Dermis blood vessel endothelial cell (primary cell): Measurements from ENCODE around the gene BTBD7. TPM values are rescaled to one million over a fixed set of nuclear protein-coding genes. Genes with fewer than 3 reads are reported as not detected.
A peak's percentile ranks its signal among the peaks of the same experiment; 100 is the strongest.
"Not testable (repeated sequence)": the region's sequence is repeated elsewhere in the genome, so short reads cannot be mapped to it uniquely, and the experiment has no call there.

Experiments
- DNase-seq: peaks from one replicate; pipeline ENCODE4 v3.0.0; 2010
- total RNA-seq: library from RNA; depleted of rRNA; stranded (reverse); fragments of >200 nt; gene quantifications from 2 replicates; pipeline ENCODE4 v1.2.3, GENCODE V29; 2014

BTBD7 gene, protein sequence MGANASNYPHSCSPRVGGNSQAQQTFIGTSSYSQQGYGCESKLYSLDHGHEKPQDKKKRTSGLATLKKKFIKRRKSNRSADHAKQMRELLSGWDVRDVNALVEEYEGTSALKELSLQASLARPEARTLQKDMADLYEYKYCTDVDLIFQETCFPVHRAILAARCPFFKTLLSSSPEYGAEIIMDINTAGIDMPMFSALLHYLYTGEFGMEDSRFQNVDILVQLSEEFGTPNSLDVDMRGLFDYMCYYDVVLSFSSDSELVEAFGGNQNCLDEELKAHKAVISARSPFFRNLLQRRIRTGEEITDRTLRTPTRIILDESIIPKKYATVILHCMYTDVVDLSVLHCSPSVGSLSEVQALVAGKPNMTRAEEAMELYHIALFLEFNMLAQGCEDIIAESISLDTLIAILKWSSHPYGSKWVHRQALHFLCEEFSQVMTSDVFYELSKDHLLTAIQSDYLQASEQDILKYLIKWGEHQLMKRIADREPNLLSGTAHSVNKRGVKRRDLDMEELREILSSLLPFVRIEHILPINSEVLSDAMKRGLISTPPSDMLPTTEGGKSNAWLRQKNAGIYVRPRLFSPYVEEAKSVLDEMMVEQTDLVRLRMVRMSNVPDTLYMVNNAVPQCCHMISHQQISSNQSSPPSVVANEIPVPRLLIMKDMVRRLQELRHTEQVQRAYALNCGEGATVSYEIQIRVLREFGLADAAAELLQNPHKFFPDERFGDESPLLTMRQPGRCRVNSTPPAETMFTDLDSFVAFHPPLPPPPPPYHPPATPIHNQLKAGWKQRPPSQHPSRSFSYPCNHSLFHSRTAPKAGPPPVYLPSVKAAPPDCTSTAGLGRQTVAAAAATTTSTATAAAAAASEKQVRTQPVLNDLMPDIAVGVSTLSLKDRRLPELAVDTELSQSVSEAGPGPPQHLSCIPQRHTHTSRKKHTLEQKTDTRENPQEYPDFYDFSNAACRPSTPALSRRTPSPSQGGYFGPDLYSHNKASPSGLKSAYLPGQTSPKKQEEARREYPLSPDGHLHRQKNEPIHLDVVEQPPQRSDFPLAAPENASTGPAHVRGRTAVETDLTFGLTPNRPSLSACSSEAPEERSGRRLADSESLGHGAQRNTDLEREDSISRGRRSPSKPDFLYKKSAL
- total RNA-seq: 30.8 and 31.3 TPM in 2 replicates

DNA sequence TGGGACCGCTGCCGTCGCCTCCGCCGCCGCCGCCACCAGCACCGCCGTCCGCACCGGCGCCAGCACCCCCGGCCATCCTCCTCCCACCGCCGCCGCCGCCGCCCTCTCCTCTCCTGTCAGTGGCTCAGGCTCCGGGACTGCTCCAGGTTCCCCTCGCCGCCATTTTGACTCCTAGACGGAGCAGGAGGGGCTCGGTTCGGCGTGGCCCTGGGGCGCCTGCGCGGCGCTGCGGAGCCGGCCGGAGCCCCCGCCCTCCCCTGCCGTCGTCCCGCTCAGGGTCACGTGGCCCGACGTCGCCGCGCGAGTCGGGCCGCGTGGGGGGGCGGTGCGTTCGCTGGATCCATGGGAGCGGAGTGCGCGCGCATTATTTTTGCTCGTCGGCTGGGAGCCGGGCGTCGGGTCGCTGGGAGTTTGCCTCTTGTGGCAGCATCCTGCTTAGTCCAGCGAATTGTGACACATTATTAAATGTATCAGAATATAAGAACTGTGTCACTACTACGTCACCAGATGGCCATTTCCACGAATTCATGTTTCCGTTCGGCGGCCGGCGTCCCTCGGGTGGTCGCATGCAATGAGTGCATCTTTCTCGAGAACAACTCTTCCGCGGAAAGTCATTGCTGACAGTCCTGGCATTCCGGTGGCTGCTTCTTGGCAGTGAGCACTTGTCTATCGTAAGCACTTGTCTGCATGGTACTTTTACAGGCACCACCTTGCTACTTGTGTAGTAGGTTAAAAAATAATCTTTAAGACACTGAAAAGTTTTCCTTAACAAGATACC is at the start of gene BTBD7:
TSS of gene BTBD7 (minus strand) at position 184 of the 778 bp plus-strand sequence. CDS start 36,985 bp downstream, outside the sequence.
- peak; percentile 97 for DNase-seq

DNA sequence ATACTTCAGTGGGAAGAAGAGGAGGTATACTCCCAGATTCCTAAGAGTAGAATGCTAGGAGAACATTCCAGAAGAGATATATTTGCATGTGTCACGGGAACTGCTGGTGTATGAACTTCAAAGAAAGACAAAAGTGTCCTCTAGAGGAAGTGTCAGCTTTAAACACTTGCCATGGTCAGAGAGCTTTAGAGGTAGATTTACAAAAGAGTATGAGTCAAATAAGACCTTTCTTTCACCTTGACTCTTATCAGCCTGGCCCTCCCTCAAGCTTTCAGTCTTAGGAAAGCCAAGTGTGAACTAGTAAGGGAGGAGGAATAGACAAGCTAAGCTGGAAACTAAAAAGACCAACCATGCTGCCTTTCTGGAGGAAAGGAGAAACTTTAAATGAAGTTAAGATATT is 48.8 kb upstream of the BTBD7 start:
- DNase-seq: no peak

DNA sequence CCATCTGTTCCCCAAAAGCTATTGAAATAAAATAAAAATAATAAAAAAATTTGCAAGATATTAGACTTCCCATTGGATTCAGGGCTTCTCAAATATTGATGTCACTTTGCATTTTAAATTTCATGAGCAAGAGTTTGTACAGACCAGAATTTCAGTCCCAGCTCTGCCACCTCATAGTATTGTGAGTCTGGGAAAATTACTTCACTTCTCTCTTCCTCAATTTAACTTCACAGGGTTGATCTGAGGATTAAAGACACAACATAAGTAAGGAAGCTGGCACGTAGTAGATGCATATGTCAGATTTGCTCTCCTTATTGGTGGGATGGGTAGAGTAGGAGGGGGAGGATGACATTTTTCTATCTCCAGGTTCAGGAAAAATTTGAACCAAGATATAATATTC is 47.0 kb upstream of the BTBD7 start:
- no peak for DNase-seq

DNA sequence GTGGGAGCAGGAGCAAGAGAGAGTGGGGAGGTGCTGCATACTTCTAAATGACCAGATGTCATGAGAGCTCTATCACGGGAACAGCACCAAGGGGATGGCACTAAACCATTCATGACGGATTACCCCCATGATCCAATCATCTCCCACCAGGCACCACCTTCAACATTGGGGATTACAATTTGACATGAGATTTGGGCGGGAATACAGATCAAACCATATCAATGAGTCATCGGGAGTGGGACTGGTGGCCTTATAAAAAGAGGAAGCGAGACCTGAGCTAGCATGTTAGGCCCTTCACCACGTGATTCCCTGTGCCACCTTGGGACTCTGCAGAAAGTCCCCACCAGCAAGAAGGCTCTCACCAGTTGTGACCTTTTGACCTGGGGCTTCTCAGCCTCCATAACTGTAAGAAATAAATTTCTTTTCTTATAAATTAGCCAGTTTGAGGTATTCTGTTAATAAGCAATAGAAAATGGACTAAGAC is 42.9 kb upstream of the BTBD7 start:
- DNase-seq: no peak

DNA sequence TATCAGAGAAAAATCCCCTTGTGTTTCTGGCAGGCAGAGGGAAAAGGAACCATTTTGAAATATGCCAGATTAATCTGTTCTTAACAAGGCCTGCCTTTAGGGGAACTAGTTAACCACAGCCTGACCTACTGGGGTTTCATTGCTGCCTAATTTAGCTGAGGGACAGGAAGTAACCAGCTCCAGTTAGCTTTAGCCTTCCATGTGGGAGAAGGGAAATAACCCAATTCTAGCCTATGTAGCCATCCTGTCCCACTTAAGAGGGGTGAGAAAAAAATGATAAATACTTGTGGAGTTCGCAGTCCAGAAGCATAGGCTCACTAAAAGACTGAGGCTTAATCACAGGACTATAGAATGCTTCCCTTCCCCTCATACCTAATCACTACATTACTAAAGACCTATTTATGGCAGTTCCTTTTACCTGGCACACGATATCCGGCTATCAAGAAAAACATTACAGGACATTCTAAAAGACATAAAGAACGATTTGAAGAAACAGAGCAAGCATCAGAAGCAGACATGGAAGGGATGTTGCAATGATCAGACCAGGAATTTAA is 37.0 kb upstream of the BTBD7 start:
- no peak for DNase-seq

DNA sequence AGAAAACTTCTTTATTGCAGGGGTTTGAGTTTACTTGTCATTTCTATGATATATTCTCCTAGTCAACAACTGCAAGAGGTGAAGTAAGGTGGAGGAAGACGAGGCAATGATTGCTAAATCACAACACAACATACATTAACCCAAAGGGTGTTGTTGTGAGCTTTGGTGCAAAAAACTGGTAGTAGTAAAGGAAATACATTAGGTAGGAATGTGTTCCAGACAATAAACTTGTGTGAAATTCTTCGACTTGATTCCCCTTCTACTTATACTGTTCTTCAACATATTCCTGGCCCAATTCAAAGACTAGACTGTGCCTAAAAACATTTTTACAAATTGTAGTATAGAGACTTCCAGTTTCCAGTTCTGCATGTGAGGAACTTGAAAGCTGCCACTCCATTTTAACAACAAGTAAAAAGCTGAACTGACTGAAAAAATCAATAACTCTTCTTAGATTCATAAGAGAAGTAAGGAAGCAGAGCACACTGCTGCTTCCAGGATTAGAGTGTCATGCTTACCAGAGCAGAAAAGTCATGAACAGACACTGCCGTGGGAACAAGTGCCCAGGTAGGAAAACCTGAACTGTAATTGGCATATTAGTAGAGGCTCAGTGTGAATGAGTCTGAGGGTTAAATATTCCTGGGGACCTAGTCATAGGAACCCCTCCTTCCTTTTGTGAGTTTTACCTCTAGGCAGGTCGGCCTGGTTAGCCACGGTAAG is 36.3 kb upstream of the BTBD7 start:
- no peak for DNase-seq

DNA sequence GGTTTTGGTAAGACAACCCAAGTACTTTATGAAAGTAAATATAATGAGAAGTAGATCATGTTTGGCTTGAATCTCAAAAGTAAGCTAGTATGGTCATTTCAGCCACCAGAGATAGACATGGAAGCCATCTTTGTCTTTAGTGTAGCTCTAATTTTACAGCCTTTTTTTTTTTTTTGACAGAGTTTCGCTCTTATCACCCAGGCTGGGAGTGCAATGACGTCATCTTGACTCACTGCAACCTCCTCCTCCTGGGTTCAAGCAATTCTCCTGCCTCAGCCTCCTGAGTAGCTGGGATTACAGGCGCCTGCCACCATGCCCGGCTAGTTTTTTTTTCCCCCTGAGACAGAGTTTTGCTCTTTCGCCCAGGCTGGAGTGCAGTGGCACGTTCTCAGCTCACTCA is 22.0 kb upstream of the BTBD7 start:
- DNase-seq: not testable (repeated sequence)

DNA sequence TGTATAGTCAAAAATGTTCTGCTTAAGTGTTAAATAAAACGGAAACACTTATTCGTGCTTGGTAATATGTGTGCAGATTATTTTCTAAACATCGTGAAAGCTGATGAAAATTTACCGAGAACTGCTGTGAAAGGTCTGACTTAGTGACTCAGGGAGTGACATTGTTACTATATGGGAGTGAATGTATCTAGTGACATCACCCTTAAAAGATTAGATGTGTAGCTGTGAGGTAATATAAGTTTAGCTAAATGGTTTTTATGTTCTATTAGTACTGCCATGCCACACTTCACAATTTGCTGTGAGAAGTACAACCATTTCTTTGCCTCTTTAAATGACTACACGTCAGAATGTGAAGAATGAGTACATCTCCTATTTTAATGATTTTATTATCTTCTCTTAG is 15.5 kb upstream of the BTBD7 start:
- no peak for DNase-seq

DNA sequence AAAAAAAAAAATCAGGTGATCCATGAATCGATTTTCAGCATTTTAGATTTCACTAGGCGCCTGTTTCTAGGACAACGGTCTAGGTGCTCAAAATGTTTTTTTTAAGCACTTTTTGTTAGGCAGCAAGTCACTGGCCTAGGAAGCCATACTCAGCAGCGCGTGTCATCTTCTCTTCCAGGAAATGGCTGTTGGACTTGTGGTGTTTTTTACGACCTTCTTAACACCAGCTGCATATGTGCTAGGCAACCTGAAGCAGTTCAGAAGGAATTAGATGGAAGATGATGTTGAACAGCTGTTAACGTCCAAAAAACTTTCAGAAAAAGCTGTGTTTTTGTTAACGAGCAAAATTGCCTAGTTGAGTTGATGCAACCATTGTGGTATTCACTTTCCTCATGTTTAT is 15.0 kb upstream of the BTBD7 start:
- no peak for DNase-seq

DNA sequence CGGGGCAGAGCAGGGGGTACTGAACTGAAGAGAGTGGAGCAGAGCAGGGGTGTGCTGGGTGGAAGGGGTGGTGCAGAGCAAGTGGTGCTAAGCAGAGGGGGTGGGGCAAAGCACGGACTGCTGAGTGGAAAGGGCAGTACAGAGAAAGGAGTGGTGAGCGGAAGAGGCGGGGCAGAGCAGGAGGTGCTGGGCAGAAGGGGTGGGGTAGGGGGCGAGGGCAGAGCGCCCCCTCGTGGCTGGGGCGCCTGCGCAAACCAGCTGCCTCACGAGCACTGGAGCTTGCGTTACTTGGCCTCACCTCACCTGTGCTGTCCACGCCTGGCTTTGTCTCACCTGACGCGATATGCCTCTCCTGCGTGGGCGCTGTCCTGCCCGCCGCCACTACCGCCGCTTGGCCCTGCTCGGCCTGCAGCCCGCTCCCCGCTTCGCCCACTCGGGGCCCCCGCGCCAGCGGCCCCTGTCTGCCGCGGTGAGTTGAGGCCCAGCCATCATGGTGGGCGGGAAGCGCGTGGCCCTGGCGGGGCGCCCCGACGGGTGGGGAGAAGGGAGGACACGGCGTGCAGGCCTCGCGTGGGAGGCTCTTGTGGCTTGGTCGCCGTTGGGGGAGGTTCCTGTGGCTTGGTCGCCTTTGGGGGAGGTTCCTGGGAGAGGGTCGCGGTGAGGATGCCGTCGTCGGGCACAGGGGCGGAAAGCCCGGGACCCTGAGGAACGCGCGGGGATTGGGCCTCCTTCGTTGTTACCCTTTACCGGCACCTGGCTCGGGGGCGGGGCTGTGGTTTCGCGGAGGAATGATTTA is 14.3 kb upstream of the BTBD7 start, which contains the start of gene COX8C:
TSS of gene COX8C (plus strand) at position 257 of the 796 bp plus-strand sequence. CDS start at position 344, 87 bp downstream.
- no peak for DNase-seq

DNA sequence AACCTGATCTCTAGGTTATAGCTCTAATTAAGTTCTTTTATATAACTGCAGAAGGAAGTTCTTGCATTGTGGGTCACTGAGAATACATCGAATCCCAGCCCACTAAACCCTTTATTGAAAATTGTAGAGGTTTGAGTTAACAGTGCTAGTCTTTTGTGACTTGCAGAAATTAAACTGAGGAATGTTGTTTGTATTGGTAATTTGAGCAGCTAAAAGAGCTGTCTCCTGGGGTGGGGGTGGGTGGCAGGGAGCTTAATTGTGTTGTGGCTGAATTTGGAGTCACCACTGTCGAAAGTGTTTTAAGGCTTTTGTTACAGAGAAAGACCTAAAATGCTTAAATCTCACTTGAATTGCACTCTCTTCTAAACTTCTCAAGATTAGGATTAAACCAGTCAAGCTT is 11.0 kb upstream of the BTBD7 start:
- no peak for DNase-seq

DNA sequence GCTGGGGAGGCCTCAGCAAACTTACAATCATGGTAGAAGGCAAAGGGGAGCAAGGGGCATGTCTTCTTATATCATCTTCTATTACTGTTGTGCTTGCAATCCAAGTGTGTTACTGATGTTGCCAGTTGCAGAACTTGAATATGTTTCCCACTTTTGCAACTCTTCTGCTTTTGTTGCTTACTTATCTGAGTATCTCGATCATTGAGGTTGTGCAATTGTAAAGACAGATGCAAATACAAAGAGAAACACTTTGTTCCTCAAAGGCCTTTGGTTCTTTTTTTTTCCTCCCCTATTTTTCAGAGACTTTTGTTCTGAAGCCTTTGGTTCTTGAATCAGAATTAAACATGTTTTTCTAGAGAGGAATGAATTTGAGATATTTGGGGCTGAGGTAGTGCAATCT is 10.4 kb upstream of the BTBD7 start:
- DNase-seq: no peak

DNA sequence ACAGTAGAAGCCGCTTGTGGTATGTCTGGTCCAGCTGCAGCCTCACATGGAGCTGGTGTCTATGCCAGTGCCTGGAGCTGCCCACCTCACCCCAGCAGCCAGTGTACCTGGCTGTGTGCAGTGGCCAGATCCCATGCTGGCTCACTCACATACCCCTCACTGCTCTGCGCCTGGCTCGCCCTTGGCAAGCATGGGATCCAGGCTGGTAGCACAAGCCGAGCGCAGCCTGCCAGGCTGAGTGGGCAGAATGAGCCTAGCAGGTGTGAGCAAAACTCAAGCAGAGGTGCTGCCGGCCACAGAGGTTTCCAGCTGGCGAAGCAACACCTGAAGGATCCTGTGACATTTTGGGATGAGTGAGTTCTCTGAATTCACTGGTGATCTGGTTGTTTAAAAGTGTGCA is 5.0 kb upstream of the BTBD7 start:
- DNase-seq: no peak

DNA sequence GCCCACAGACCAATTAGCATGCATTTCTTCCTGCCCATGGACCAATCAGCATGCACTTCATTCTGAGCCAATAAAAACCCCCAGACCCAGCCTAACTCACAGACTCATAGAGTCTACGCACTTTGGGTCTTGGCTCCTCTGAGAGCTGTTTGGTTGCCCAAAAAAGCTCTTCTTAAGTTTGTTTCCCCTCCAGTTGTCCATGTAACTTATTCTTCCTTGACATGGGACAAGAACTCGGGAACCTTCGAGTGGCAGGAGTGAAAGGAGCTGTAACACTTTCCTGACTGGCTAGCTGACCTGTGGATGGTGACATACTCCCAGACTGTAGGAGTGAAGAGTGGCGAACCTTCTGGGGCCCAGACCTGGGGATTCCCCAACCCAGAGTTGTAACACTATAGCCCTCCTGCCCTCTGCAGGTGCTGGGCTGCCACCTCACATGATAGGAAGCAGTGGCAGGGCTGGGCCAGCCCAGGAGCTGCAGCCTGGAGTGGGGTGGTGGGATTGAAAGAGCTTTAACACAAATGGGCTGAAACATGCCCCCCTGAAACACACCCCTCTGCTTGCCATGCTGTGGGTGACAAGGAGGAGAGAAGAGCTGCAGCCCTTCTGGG is 4.4 kb upstream of the BTBD7 start:
- DNase-seq: no peak

DNA sequence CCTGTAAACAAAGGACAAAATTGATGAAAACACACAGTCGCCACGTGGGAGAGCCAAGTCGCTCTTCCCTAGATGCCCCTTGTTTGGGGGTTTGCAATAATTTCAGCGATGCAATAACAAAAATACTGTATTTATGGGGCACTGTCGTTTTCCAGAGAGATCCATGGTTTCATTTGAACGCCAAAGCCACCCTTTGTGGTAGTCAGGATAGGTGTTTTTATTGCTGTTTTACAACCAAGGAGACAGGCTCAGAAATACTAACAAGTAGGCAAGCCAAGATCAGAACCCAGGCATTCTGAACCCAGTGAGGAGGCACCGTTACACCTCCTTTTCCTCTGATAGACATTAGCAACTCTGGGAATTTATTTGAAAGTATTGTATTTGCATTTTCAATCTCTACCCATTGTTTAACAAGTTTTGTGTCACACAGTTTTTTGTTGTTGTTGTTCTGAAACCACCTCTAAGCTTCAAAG is 831 bp upstream of the BTBD7 start:
- DNase-seq: no peak

DNA sequence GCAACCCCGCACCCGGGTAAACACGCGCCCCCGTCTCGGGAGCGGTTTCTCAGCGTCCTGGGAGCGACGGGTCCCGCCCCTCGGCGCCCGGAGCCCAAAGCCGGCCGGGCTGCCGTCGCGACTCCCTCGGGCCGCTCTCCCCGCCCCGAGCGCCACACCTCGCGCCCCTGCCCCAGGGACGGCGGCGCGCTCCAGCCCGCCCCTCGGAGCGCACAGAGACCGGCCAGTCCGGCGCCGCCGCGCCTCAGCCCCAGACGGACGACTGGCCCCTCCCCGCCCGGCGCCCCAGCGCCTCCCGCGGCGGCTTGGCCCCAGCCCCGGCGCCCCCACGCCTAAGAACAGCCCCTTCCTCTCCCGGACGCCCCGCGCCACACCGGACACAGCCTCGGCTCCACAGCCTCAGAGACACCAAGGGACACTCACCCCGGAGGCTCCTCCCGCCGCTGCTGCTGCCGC is 411 bp downstream of the BTBD7 start:
- DNase-seq: peak; percentile 71

DNA sequence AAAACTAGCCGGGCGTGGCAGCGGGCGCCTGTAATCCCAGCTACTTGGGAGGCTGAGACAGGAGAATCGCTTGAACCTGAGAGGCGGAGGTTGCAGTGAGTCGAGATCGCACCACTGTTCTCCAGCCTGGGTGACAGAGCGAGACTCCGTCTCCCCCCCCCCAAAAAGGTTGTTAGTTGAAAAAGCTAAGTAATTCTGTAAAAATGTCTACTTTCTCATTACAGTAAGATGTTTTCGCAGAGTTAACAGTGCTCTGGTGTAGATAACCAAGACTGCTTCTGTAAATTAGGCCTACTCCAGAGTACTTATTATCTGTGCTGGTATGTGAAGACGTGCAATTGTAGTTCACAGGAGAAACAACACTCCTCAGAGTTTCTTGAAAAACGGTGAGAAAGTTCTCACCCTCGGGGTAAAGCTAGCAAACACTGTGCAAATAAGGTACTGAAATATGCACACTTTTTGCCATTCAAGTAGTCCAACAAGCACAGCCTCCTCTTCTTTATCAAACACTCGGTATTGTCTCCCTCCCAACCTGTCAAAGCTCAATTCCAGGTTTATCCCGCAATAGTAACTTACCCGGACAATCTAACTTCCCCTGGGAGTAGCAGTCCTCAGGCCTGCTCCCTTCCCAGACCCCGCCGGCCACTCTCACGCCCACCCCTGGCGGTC is 974 bp downstream of the BTBD7 start:
- peak; percentile 34 for DNase-seq

DNA sequence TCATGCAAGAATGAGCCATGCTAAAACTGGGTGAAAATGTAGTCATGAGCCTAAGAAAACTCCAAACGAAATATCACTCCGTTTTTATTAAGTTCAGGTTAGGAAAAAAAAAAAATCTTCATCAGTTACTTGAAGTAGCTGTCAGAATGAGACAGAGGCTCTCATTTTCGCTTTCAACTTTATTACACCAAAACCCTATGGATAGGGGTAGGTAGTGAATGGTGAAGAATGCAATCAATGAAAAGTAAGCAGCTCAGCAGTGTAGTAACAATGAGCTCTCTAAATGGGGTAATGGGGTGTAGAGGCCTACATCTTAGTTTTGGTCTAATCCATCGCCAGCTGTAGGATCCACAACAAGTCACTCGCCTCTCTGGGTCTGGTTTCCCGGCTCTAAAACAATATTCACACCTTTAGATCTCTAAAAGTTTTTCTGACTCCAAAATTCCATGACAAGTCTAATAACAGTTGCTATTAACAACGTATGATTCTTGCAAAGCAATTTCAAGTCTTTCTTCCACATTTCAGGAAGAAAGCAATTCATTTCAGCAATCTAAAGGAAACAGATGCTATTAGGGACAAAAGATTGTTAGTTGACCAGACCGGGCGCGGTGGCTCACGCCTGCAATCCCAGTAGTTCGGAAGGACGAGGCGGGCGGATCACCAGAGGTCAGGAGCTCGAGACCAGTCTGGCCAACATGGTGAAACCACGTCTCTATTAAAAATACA is 1.7 kb downstream of the BTBD7 start:
- DNase-seq: peak; percentile 93
